ENCODE data around the gene KRT86. TPM values are rescaled to one million over a fixed set of nuclear protein-coding genes. Genes with fewer than 3 reads are reported as not detected.

KRT86 gene
- total and polyA plus RNA-seq, 9 of the 15 experiments (the other 6 are each of a cell fraction or from before 2014, with no cell fraction given) = not detected

DNA sequence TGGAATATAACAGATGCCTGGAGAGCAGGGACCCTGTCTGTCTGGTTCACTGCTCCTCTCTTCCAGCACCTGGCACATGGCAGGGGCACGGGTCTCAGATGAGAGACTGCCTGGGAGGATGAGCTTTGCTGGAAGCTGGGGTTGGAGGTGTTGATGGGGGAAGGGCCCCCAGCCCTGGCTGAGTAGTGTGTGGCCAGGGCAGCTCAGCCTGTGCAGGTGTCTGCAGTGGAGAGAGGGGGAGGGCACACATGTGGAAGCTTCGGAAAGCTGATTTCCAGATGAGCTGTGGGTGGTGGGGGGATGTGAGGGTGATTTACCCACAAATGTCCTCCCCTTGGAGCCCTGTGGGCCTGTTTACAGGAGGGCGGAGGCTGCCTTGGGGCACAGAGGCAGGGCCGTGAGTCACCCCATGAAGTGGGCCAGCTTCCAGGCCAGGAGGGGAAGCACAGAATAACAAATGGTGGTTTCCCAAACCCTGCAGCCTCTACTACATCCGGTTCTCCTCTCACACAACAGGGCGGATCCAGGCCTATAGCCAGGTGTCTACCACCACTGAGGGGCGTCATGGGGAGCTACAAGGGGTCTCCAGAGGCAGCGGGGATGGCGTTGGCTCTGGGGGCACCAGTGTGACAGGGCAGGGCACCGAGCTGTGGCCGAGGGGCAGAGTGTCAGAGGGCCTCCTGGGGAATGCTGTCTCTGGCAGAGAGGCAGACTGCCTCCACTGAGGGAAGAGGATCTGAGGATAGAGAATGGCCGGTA lies 30.4 kb upstream of the KRT86 start (continued):
- TF ChIP-seq CBX2 (IDR thresholded peaks at IDR 0.05; ENCODE audit: insufficient read depth, low read length, poor library complexity, severe bottlenecking) = no peak

DNA sequence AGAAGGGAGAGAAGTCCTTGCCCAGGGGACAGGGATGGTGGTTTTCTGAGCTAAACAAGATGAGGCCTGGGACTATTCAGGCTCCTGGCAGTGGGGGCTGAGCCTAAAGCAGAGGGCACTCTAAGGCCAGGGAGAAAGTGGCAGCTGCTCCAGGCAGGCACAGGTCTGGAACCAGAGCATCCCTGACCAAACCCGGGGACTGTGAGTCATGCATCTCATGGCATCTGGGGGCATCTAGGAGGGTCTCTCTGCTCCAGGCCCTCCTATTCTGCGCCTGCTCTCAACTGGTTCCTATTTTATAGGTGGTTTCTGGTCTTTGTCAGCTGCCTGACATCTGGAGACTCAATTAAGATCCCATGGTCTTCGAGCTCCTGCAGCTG lies 29.8 kb upstream of the KRT86 start:
- in situ Hi-C loops (cut with MboI) = no loop called here
- no peak for DNase-seq (ENCODE audit: extremely low read depth in 1 of 4, low spot score in 3 of 4)
- no peaks in the 10 kb centered on the region for H3K4me1 ChIP-seq (replicated peaks in 1 of 2; ENCODE audit: control insufficient read depth in 2 of 2, insufficient read depth in 2 of 2, low read length in 2 of 2)

More for the DNA sequence above, 29.8 kb upstream of the KRT86 start:
- H3K36me3 ChIP-seq (ENCODE audit: control insufficient read depth, insufficient read depth, low read length) = no peaks in the 10 kb centered on the region
- ChIA-PET CTCF (ENCODE audit: low intra/inter-chr PET ratio) (no interaction called here), POLR2A (interaction anchor here (1.1 kb wide), 1 partner anchor 15 kb away, joined by 4 read pairs; no protein-coding TSS in a partner anchor)
- peaks cover 7 to 64% of the 10 kb centered on the region in 2 experiments; a peak in 4 of 5 replicates for H3K27me3 ChIP-seq (ENCODE audit: control insufficient read depth in 2 of 2, insufficient read depth in 2 of 2, low read length in 2 of 2)
- FAIRE-seq = no peak
- 3% methylated on average over 3 of the region's 3 CpGs for WGBS (ENCODE audit: insufficient coverage, low coverage, missing lambda C conversion rate)
- no TSS peak for BruUV-seq (replicated peaks)
- no peaks in the 10 kb centered on the region for H3K79me2 ChIP-seq (ENCODE audit: control insufficient read depth, insufficient read depth, low read length)
- H2AFZ ChIP-seq (ENCODE audit: low read depth, low read length) = no peak overlapping the region
- H3K9me3 ChIP-seq (replicated peaks; ENCODE audit: control insufficient read depth, insufficient read depth, low read depth, low read length) = no peaks in the 10 kb centered on the region
- H4K20me1 ChIP-seq (replicated peaks; ENCODE audit: control insufficient read depth, insufficient read depth, low read length) = 0 out of 2 replicates have a peak, but pooled peaks cover 2% of the 10 kb centered on the region
- no peak overlapping the region for H3K27ac ChIP-seq (ENCODE audit: extremely low read depth, low read depth, low read length)
- H3K9ac ChIP-seq (ENCODE audit: insufficient read depth in 1 of 2, low read depth in 2 of 2, low read length in 2 of 2) = no peak overlapping the region
- no peak overlapping the region for H3K4me3 ChIP-seq
- no peak for ATAC-seq
- TF ChIP-seq SRSF9 (IDR thresholded peaks at IDR 0.05; ENCODE audit: borderline replicate concordance, low read depth, low read length) (no peak), RBM14 (IDR thresholded peaks at IDR 0.05; ENCODE audit: borderline replicate concordance, insufficient read depth, low read depth, low read length) (no peak), TFAM (CRISPR knock-in tag; conservative IDR thresholded peaks at IDR 0.05) (no peak), ELF4 (CRISPR knock-in tag; IDR thresholded peaks at IDR 0.05) (no peak)
- intact Hi-C loops (cut with micrococcal nuclease) = no loop called here
- H3K9me1 ChIP-seq (ENCODE audit: control insufficient read depth, insufficient read depth, low read length) = no peaks in the 10 kb centered on the region
- no peak overlapping the region for H3K4me2 ChIP-seq (ENCODE audit: insufficient read depth, low read length)
